ENCODE measurements around the gene SCMH1.
"Not testable (repeated sequence)": the region's sequence is repeated elsewhere in the genome, so short reads cannot be mapped to it uniquely, and the experiment has no call there.

Gene SCMH1

DNA sequence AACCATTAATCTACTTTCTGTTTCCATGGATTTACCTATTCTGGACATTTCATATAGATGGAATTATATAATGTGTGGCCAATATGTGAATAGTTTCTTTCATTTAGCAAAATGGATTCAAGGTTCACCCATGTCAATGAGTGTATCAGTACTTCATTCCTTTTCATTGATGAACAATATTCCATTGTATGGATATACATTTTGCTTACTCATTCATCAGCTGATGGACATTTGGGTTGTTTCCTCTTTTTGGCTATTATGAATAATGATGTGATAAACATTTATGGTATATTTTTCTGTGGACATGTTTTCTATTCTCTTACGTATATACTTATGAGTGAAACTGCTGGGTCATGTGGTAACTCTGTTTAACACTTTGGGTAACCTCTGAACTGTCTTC, 97.8 kb downstream of the SCMH1 start:
- no peak for DNase-seq

DNA sequence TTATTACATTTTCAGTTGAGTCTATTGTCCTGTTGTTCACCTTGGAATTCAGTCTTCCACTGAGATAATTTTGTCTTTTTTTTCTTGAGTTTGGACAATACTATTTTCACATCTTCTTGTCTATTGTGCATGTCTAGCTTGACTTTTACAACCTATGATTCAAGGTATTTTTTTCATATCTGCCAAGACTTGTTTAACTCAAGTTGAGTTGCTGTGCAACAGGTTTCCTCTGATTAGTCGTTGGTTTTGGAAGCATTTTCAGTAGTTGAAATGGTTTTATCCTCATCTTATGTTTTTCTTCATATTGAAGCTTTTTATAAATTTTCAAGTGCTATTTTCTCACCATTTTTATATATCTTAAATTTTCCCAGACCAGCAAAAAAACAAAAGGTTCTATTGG, 103.6 kb downstream of the SCMH1 start:
- no peak for DNase-seq

DNA sequence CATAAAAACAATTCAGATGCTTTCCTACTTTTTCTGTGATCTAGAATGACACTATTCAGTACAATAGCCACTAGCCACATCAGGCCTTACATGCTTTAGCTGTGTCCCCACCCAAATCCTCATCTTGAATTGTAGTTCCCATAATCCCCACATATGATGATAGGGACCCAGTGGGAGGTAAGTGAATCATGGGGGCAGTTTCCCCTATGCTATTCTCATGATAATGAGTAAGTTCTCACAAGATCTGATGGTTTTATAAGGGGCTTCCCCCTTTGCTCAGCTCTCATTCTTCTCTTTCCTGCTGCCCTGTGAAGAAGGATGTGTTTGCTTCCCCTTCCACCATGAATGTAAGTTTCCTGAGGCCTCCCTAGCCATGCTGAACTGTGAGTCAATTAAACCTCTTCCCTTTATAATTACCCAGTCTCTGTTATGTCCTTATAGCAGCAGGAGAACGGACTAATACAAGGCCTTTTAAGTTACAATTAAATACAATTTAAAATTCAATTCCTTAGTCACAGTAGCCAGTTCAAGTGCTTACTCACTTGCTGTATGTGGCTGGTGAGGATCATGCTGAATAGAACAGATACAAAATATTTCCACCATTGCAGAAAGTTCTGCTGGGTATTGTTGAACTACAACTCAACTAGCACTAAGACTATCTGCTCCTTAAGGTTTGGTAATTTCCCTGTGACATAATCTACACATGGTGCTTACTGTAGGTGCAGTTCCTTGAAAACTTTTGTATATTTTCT, 106.7 kb downstream of the SCMH1 start:
- no peak for DNase-seq

DNA sequence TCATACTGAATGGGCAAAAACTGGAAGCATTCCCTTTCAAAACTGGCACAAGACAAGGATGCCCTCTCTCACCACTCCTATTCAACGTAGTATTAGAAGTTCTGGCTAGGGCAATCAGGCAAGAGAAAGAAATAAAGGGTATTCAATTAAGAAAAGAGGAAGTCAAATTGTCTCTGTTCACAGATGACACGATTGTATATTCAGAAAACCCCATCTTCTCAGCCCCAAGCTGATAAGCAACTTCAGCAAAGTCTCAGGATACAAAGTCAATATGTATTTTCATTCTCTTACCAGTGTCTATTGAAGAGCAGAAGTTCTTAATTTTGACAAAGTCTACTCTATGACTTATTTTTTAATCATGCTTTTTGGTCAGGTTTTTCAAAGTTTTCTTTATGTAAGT, 107.8 kb downstream of the SCMH1 start:
- DNase-seq = not testable (repeated sequence)

DNA sequence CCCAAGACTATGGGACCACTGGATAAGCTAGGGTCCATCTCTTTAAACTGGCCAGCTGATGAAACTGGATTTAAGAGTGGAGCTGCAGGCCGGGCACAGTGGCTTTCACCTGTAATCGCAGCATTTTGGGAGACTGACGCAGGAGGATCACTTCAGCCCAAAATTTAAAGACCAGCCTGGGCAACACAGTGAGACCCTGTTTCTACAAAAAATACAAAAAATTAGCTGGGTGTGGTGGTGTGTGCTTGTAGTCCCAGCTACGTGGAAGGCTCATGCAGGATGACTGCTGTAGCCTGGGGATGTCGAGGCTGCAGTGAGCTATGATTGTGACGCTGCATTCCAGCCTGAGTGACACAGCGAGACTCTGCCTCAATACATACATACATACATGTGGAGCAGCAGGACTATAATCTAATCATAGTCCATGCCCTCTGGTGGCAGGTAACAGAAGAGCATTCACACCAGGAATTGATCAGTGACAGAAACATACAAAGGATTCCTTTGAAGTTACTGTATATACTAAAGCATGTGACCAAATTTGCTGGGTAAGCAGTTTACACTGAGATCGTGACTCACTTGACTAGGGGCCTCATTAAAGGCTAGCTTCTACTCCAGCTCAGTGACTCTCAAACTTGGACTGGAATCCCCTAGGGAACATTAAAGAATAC, 119.1 kb downstream of the SCMH1 start:
- DNase-seq = no peak

DNA sequence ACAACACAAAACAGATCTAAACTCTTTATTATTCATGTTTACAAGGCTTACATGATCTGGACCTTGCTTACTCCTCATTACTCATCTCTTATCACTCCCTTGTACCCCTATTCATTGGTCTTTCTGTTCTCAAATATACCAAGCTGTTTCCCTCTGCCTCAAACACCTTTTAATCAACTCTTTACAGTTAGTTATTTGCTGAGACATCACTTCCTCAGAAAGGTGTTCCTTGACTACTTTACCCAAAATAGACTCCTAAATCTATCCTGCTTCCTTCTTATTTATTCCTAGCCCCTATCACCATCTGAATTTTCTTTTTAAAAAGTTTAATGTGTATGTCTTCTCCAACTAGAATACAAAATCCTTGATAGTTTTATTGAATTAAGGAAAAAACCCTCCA, 120.0 kb downstream of the SCMH1 start:
- DNase-seq = no peak

DNA sequence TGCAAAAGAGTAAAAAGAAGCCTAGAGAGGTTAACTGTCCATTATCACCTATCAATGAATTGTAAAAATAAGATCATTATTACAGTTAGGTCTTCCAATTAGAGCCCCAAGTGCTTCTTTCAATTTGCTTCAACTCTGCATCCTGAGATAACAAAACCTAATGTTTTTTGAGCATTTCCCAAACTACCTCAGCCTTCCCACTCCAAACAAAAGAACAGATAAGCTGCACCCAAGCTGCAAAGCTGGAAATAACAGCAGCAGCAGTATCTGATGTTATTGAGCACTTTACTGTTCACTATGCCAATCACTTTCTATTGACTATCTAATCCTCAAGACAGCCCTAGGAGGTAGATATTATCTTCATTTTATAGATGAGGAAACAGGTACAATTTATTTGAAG, 123.5 kb downstream of the SCMH1 start:
- no peak for DNase-seq

DNA sequence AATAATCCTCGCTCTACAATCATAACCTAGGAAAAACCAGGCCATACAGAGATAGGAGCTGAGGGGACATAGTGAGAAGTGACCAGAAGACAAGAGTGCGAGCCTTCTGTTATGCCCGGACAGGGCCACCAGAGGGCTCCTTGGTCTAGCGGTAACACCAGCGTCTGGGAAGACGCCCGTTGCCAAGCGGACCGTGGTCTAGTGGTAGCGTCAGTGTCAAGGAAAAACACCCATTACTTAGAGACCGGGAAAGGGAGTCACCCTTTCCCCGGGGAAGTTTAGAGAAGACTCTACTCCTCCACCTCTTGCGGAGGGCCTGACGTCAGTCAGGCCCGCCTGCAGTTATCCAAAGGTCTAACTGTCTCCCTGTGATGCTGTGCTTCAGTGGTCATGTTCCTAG, 124.9 kb downstream of the SCMH1 start:
- not testable (repeated sequence) for DNase-seq

DNA sequence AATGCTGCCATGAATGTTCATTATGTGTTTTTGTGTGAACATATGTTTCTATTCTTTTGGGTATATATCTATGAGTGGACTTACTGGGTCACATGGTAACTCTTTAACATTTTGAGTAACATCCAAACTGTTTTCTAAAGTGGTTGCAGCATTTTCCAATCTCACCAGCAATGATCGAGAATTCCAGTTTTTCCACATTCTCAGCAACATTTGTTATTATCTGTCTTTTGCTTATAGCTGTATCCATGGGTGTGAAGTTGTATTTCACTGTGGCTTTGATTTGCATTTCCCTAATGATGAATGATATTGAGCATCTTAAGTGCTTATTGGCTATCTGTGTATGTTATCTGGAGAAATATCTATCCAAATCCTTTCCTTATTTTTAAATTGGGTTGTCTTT, 131.4 kb downstream of the SCMH1 start:
- DNase-seq = no peak

DNA sequence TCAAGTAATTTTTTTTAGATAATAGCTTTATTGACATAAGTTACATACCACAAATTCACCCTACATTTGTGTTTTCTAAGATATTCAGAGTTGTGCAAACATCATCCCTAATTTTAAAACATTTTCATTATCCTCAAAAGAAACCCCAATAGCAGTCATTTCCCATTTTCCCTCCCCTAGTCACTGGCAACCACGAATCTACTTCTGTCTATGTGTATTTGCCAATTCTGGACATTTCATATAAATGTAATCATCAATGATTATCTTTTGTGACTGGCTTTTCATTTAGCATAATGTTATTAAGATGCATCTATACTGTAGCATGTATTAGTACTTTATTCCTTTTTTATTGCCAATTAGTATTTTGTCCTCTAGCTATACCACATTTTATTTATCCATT, 131.8 kb downstream of the SCMH1 start:
- no peak for DNase-seq

DNA sequence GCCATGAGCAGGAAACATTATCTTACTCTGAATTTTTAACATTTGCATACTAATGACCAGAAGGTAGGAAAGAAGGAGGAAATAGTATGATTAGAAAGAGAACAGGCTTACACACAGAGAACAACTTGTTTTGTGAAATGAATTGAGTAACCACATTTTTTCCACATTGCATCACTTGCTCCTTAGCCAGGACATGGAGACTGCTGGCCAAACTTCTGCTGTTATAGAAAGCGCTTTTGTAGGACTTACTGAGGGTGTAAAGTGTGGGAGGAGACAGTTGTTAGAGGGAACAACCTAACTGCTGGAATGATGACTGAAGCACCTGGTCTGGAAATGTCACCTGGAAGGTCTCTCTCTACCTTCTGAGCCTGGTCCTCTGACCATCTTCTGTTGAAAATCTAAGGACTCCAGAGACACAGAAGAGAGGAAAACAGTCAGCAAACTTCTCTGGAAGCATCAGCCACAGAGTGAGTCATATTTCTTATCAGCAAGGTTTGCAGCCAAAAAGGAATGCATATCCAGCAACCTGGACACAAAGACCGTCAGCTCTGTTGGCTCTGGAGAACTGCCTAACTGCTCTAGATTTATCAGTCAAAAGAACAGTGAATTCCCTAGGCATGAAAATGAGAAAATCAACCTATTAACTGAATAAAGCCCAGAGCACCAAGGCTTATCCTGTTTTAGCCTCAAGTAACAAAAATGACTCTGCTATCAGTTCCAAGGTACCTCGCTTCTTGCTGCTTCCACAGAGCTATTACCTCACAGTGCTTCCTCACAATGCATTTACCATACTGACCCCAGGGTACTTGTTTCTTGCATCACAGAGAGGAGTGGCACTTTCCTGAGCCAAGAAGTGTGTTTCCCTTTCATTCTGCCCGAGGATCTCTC, 132.6 kb downstream of the SCMH1 start:
- no peak for DNase-seq

DNA sequence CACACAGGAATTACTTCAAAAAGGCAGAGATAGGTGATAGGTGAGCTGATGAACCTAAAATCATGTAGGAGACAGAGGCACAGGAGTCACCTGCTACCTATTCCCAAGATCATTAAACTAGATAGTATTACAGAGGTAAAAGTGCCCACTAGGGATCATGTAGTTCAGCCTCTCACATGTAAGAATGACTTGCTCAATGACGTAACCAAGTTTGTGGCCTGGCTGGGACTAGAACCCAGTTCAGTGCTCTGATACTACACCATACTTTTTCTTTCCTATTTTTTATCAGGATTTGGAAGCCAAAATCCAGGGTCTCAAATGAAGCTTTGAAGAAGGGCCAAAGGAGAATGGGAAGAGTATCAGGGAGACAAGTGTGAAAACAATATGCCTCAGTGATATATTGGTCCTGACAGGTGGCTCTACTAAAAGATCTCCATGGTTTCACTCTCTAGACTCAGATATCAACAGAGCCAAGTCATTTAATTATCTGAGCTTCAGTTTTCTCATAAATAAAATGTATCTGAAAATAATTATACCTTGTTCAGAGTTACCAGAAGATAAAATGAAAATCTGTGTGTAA, 133.3 kb downstream of the SCMH1 start:
- DNase-seq = no peak

DNA sequence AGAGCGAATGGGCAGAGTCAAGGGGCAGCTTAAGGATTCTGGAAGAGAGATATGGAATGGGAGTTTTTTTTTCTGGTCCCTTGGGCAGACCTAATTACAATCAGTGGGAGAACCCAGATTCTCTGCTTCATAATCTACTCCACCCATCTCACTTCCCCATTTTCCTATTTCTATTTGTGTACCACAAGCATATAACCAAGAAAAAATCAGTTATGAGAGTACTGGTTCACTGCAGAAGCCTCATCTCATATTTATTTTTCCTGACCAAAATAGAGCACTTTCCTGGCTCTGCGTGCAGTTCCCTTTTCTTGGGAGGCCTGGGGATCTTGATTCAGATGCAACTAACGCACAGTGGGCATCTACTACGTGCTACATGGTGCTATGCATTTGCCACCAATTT, 138.3 kb downstream of the SCMH1 start:
- no peak for DNase-seq

DNA sequence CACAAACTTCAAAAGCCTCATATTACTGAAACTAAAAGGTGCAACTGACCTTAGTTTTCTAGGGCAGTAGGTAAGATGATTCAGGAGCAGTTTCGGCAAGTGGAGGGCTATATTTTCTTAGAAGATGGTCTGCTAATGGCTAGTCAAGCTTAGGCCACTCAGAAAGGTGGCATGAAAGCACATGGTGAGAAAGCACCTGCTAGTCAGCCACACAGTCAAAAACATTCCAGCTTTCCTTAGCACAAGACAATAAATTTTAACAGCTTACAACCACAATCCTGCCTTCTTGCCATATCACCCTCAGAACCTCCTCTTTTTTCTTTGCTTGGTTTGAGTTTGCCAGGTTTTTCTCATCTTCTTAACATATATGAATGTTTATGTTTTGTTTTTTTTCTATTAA, 139.5 kb downstream of the SCMH1 start:
- no peak for DNase-seq

DNA sequence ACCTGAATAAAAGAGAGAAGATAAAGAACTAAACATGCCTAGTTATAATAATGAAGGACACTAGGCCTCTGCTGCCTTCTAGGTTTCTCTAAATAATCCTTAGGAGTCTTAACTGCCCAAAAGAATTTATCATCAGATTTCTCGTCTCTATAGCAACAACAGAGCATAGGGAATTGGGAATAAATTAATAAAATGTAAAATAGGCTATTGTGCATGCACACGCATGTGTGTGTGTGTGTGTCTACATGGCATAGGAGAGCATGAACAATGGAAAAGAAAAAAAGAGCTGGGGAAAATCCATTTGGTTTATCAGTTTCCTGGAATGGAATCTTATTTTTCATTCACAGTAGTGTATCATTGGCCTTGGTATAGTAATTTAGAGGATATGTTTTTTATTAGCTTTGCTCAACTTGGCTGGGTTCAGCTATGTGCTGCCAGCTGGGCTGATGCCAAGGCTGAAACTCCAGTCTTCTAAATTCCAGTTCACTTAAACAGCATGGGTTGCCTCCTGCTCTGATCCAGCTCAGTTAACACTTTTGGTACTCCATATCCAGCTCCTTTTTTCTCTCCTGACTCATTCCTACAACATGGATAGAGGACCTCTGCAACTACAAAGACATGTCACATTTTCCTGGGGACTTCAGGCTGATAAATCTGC, 140.0 kb downstream of the SCMH1 start:
- no peak for DNase-seq

DNA sequence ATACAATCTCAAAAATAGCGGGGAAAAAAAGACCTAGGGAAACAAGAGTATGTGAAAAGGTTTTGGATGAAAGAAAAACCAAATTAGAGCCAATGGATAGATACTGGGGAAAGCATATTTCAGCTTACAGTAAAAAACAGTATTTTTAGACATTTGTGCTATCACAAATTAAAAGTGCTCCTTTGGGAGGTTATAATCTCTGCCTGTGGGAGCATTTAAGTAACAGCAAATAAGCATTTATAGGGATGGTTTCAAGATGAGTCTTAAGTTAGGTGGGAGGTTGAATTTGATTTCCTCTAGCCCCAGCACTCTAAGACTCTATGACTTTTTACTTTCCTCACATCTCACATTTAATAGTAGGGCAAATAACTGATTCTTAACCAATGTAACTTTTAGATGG, 141.0 kb downstream of the SCMH1 start:
- DNase-seq = no peak

DNA sequence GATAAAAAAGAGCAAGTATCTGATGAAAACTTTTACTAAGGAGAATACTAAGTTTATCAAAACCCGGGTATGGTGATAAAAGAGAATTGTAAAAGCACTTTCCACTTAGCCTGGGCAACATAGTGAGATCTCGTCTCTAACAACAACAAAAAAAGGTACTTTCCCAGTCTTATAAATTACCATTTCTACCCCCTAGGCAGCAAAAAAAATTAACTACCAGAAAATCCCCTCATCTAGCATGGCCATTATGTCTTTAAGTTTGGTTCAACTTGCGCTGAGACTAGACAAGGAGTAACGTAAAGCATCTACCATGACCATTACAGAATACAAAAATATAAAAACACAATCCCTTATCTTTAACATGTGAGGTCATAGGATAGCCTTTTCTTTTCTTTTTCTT, 141.9 kb downstream of the SCMH1 start:
- no peak for DNase-seq

DNA sequence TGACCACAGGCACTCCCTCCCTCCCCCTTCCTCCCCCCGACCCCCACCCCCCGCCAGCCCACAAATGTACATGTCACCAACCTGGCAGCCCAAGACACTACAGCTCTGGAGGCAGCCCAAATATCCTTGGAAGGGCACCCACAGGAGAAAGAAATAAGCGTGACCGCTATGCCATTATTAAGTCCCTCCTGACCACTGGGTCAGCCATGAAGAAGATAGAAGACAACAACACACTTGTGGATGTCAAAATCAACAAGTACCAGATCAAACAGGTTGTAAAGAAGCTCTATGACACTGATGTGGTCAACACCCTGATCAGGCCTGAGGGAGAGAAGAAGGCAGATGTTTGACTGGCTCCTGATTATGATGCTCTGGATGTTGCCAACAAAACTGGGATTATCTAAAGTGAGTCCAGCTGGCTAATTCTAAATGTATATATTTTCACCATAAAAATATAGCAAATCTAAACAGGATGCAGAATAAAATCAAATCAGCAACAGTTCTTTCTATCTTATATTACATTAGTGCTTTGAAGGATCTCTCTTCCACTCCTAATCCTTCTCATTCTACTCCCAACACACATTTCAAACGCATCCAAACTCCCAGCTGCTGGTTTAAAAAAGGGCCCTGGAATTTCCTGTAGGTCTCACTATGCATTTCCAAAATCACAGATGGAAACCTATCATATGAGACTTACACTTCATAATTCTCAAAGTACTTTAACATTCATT, 143.2 kb downstream of the SCMH1 start:
- DNase-seq = no peak

DNA sequence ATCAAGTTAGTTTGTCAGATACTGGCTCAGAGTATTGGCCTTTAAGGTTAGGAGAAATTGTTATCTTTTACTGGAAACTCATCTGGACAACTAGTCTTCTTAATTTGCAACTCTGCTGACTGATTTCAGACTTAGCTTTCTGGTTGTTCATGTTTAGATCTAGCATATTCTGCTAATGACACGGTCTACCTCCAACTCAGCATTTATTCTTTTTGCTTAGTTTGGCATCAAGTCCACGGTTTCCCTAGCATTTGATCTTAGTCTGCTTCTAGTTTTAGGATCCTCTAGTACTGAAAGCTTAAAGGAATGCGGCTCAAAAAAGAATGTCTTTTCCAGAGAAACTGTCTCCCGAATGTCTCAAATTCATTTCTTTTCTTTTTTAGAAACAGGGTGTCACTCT, 145.0 kb downstream of the SCMH1 start:
- no peak for DNase-seq

DNA sequence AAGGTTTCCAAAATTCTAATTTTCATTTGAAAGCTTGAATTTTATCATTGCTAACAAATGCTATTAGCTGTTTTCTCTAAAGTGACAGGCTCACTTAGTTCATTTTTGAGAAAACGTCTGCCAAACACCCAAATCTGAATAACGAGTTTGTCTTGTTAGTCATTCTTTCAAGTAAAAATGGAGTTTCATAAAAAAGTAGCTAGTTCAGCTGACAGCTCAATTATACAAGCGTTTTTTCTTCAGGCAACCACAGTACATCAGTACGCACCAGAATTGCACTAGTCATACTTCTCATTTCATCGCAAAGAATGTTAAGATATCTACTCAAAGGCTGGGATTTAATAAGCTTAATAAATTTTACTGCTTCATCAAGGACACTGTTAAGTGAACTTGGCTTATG, 148.3 kb downstream of the SCMH1 start:
- DNase-seq = no peak

DNA sequence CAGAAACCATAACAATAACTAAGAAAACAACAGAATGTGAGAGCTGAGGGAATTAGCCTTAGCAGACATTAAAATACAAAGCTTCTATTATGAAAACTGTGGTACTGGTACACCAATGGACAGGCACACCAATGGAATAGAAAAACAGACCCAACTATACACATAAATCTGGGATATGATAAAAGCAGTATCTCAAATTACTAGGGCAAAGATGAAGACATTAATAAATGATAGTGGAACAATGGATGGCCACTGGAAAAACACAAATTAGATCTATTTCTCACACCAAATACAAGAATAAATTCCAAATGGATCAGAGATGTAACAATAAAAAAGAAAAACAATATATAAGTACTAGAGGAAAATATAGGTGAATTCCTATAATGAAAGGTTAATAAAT, 155.2 kb downstream of the SCMH1 start:
- DNase-seq = no peak

DNA sequence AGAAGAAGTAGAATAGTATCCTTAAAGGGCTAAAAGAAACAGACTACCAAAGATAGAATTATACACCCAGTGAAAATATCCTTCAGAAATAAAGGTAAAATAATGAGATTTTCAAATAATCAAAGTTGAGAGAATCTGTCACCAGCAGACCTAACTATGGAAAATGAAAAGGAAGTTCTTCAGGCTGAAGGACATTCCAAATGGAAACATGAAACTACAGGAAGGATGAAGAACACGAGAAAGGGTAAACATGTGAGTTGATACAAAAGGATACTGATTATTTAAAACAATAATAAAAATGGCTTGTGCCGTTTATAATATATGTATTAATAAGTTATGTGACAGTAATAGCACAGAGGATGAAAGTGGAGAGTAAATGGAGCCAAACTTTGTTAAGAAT, 163.5 kb downstream of the SCMH1 start:
- DNase-seq = no peak
